Psoas muscle (tissue), 8 donors: Measurements from ENCODE around the gene PRUNE2. TPM values are rescaled to one million over a fixed set of nuclear protein-coding genes. Genes with fewer than 3 reads are reported as not detected.

Source experiments
- ATAC-seq, 4 donors: fragments of 200-7000 bp; cut with Tn5 transposase; one replicate each; pipeline ENCODE4 v1.9.1; 2020; ENCODE audit warnings: moderate library complexity in 3 of 4, mild to moderate bottlenecking in 2 of 4
- DNase-seq, 2 donors: peaks; one replicate each; pipeline ENCODE4 v3.0.0-alpha.2; 2020
- H3K27ac ChIP-seq: fragments of 200-600 bp; one replicate; pipeline ENCODE4 v1.8.0; 2022
- H3K27me3 ChIP-seq, 3 donors: fragments of 200-600 bp in 1 of 3; one replicate each; pipeline versions ENCODE4 v1.6.1 to v1.8.0; 2013 to 2022; ENCODE audit warnings: low read length in 2 of 3, mild to moderate bottlenecking in 2 of 3, moderate library complexity in 1 of 3; ENCODE audit not compliant: insufficient read depth in 3 of 3
- H3K36me3 ChIP-seq, 2 donors: fragments of 200-600 bp in 1 of 2; one replicate each; pipeline versions ENCODE4 v1.6.1 to v1.8.0; 2013 to 2022; ENCODE audit warnings: low read depth in 1 of 2, mild to moderate bottlenecking in 1 of 2, moderate library complexity in 1 of 2; ENCODE audit not compliant: insufficient read depth in 1 of 2
- H3K4me1 ChIP-seq: fragments of 200-600 bp; one replicate; pipeline ENCODE4 v1.8.0; 2022
- H3K4me3 ChIP-seq: fragments of 200-600 bp; one replicate; pipeline ENCODE4 v1.8.0; 2022; ENCODE audit warnings: mild to moderate bottlenecking
- H3K9me3 ChIP-seq: fragments of 200-600 bp; one replicate; pipeline ENCODE4 v1.8.0; 2022
- WGBS, 3 donors: extraction: QIAGEN DNeasy Blood & Tissue Kit; methylation state at CpG; one replicate each; pipeline versions ENCODE4 v1.1.6 to v1.1.7; 2013; 5-methylcytosine and 5-hydroxymethylcytosine counted together
- intact Hi-C, 2 donors: fragments of 100-400 bp; cut with DNase I; formaldehyde crosslinking; loops; one replicate each; pipeline versions ENCODE4 v1.11.0 to v1.14.2; 2022
- polyA plus RNA-seq, 3 donors: library from polyadenylated mRNA; stranded (reverse); fragments of 200-250 nt; gene quantifications; one replicate each; pipeline ENCODE4 v1.2.3, GENCODE V29; 2013
- total RNA-seq, 4 donors: library from RNA; stranded (reverse); fragmentation: NEBNext Ultra II Directional in 2 of 4; extraction: Animal tissue kit (Norgen Biotek cat#: 25700) in 2 of 4; gene quantifications; one replicate each; pipeline versions ENCODE4 v1.2.1 to v1.2.4, GENCODE V29; 2021 to 2023
- TF ChIP-seq, protein P1 (sequence below): fragments of 200-600 bp; IDR thresholded peaks from one replicate; pipeline ENCODE4 v1.8.0; 2022; ENCODE audit warnings: antibody characterized with exemption
- donor health status: healthy with polysubstance abuse.
- donor health status: DM: no; HTN: no; CAD: no; lungs with moderate emphysema.
- donor health status: Bipolar disorder and iron deficiency.
- donor health status: healthy.
- donor health status: DM: yes; HTN: yes; CAD: no.
- donor health status: DM: no; HTN: no; CAD: no.
- donor health status: DM: no; HTN: no; CAD: no.
- donor health status: DM: yes; HTN: yes; CAD: no.

The PRUNE2 gene
- total and polyA plus RNA-seq, 7 donors: 1.2 to 79.9 (median 3.6) TPM

DNA sequence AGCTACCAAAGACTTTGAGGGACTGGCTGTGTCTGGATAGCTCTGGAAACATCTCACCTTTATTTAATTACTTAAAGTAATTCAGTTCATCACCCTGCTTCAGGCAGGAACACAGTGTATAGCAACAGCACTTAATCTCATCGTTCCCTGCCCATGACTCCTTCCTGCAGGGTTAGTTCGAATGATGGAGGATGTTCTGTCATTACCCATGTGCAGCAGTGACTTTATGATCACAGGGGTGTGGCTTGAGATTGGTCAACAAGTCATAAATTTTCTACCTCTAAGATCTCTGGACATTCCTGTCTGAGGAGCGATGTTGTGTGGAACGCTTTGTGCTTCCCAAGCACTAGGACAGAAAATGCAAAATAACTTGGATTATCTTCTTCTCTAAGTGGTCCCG is 37.1 kb upstream of the PRUNE2 start:
- intact Hi-C loops: no loop called here
- ATAC-seq (no peak), DNase-seq (no peak)
- H3K27me3 ChIP-seq: no peaks in the 10 kb centered on the region
- H3K36me3 ChIP-seq: no peaks in the 10 kb centered on the region
- no peak overlapping the region for H3K27ac ChIP-seq
- 69 to 77% (median 69%) methylated on average over 5 of the region's 5 CpGs for WGBS, 3 donors
- TF ChIP-seq, protein P1, sequence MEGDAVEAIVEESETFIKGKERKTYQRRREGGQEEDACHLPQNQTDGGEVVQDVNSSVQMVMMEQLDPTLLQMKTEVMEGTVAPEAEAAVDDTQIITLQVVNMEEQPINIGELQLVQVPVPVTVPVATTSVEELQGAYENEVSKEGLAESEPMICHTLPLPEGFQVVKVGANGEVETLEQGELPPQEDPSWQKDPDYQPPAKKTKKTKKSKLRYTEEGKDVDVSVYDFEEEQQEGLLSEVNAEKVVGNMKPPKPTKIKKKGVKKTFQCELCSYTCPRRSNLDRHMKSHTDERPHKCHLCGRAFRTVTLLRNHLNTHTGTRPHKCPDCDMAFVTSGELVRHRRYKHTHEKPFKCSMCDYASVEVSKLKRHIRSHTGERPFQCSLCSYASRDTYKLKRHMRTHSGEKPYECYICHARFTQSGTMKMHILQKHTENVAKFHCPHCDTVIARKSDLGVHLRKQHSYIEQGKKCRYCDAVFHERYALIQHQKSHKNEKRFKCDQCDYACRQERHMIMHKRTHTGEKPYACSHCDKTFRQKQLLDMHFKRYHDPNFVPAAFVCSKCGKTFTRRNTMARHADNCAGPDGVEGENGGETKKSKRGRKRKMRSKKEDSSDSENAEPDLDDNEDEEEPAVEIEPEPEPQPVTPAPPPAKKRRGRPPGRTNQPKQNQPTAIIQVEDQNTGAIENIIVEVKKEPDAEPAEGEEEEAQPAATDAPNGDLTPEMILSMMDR: no peak
- H3K9me3 ChIP-seq: no peaks in the 10 kb centered on the region
- H3K4me1 ChIP-seq: no peaks in the 10 kb centered on the region
- H3K4me3 ChIP-seq: no peak overlapping the region

DNA sequence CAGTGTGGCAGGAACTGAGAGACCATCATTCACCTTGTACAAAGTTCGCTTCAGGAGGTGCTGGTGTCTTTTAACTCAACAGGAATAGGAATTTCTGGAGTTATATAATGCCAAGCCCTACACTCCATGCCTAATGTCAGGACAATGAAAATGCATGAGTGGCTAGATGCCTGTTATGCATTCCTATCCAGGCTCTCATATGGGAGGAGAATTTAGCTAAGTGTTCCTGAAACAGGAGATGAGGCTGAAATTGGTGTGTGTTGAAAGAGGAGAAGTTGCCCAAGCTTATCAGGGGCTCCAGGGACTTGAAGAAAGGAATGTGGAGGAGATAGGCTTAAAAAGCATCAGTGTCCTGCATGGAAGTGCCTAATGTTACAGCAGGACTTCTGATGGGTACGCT is 26.8 kb upstream of the PRUNE2 start:
- TF ChIP-seq, protein P1: no peak
- H3K36me3 ChIP-seq: no peaks in the 10 kb centered on the region
- intact Hi-C loops: no loop called here

DNA sequence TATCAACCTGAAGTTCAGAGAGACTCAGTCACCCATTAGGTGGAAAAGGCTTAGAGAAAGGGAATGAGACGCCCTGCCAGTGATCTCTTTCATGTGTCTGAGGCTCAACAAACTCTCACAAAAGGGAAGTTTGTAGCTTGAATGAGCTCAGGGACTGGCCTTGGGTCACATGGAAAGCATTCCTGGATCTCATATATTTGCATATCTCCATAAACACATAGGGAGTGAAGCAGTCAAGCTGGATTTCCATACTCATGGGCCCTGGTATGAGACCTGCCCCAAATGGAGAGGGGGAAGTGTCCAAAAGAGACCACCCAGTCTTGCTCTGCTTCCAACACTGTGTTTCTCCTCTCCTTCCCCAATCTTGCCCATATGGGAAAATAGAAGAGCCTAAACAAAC is 26.4 kb upstream of the PRUNE2 start:
- Histone ChIP-seq H3K27me3 (no peaks in the 10 kb centered on the region), H3K27ac (no peak overlapping the region), H3K9me3 (no peaks in the 10 kb centered on the region), H3K36me3 (no peaks in the 10 kb centered on the region), H3K4me3 (no peak overlapping the region), H3K4me1 (no peaks in the 10 kb centered on the region)
- TF ChIP-seq, protein P1: no peak
- WGBS, 3 donors: 73 to 79% (median 79%) methylated on average over 1 of the region's 1 CpG
- ATAC-seq (no peak), DNase-seq (no peak)
- intact Hi-C loops: no loop called here

More for the DNA sequence above, 26.8 kb upstream of the PRUNE2 start:
- no peak for ATAC-seq
- no peaks in the 10 kb centered on the region for H3K4me1 ChIP-seq
- no peak for DNase-seq
- no peak overlapping the region for H3K4me3 ChIP-seq
- no peaks in the 10 kb centered on the region for H3K9me3 ChIP-seq
- H3K27ac ChIP-seq: no peak overlapping the region
- H3K27me3 ChIP-seq: no peaks in the 10 kb centered on the region
- WGBS, 3 donors: 65 to 74% (median 66%) methylated on average over 2 of the region's 2 CpGs

DNA sequence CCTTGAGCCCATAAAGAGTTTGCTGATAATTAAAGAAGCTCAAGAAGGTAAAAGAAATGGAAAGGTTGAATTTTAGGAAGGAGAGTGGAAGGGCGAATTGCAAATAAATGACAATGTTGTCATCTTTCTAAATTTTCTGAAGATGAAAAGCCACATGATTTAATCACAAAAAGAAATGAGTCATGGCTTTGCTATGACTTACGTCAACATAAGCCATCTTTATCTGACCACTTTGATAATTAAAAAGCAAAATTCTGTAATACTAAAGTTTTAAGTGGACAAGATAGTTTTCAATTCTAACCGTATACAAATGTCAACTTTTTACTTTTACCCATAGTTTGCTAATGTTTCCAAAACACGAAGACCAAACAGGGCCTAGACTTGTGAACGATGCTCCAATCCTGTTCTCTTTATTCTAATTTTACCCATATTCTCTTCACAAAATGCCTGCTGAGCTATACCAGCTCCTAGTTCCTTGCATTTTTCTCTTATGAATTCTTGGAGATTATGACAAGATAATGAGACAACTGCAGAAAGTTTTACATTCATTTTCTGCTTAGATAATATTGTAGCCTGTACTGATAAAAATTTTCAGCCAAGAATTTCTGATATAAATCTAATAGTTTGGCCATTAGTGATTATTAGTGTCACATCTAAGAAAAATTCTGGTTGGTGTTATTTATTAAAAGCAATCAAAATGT is 21.8 kb upstream of the PRUNE2 start:
- H3K27ac ChIP-seq: no peak overlapping the region
- no peaks in the 10 kb centered on the region for H3K4me1 ChIP-seq
- intact Hi-C loops: no loop called here
- no peaks in the 10 kb centered on the region for H3K9me3 ChIP-seq
- 80 to 86% (median 84%) methylated on average over 5 of the region's 5 CpGs for WGBS, 3 donors
- no peaks in the 10 kb centered on the region for H3K36me3 ChIP-seq
- DNase-seq: no peak
- H3K4me3 ChIP-seq: no peak overlapping the region
- no peak for ATAC-seq
- H3K27me3 ChIP-seq: no peaks in the 10 kb centered on the region
- TF ChIP-seq, protein P1: no peak

DNA sequence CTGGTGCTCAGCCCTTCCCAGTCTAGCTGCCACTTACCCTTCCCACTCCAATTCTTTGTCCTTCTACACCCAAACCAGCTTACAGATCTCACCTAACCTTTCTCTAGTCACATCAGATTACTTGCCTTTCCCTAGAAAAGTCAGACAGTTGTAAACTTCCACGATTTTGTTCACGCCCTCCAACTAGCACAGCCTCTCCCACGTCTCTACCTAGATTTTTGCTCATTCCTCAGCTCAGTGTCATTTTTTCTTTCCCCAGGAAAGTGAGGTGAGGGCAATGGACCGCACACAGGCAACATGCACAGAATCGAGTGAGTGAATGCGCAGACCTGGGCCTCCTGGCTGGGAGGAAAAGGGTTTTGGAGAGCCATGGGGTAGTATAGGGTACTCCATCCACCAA is 20.9 kb upstream of the PRUNE2 start:
- H3K27me3 ChIP-seq: no peaks in the 10 kb centered on the region
- no peaks in the 10 kb centered on the region for H3K36me3 ChIP-seq
- 77 to 84% (median 81%) methylated on average over 6 of the region's 6 CpGs for WGBS, 3 donors
- no peak for DNase-seq
- H3K9me3 ChIP-seq: no peaks in the 10 kb centered on the region
- H3K4me3 ChIP-seq: no peak overlapping the region
- intact Hi-C loops: no loop called here
- ATAC-seq: no peak
- H3K4me1 ChIP-seq: no peaks in the 10 kb centered on the region
- no peak overlapping the region for H3K27ac ChIP-seq
- TF ChIP-seq, protein P1: no peak
